ENCODE results near the gene SLC35G2. TPM values are rescaled to one million over a fixed set of nuclear protein-coding genes. Genes with fewer than 3 reads are reported as not detected.

The SLC35G2 gene
- 2.1 TPM for total RNA-seq

- no peaks in the 10 kb centered on the region for H3K36me3 ChIP-seq (ENCODE audit: control insufficient read depth in 3 of 3, insufficient read depth in 3 of 3, low read length in 3 of 3)
Measured at GRCh38 chr3:136818769-136819391, at the start of gene SLC35G2. Gene SLC35G2 (plus strand): TSS chr3:136819126. CDS start chr3:136854461, 35,335 bp downstream.

GRCh38 chr3:136772709-136773108 is 46.2 kb upstream of the SLC35G2 start:
- H3K9me3 ChIP-seq (ENCODE audit: control insufficient read depth in 3 of 3, low read length in 3 of 3): no peaks in the 10 kb centered on the region
- no peak overlapping the region for H3K27ac ChIP-seq (ENCODE audit: low read depth, low read length)
- H3K4me1 ChIP-seq (ENCODE audit: control insufficient read depth in 3 of 3, insufficient read depth in 3 of 3, low read length in 3 of 3): no peaks in the 10 kb centered on the region
- H3K36me3 ChIP-seq (ENCODE audit: control insufficient read depth in 3 of 3, insufficient read depth in 3 of 3, low read length in 3 of 3): no peaks in the 10 kb centered on the region
- no peak overlapping the region for H3K4me3 ChIP-seq (ENCODE audit: low read length in 3 of 3)
- H3K27me3 ChIP-seq (ENCODE audit: control insufficient read depth in 3 of 3, insufficient read depth in 3 of 3, low read length in 3 of 3): no peaks in the 10 kb centered on the region
- H3K9ac ChIP-seq (ENCODE audit: low read depth in 1 of 3, low read length in 3 of 3): no peak overlapping the region

More at GRCh38 chr3:136818769-136819391, at the start of gene SLC35G2:
- H3K27ac ChIP-seq (ENCODE audit: low read depth, low read length): peak within 1 kb of the TSS; percentile 41
- H3K4me3 ChIP-seq (ENCODE audit: low read length in 3 of 3): peak within 1 kb of the TSS; percentile 73 to 89 (median 75)
- peak within 1 kb of the TSS; percentile 63 to 80 (median 71) for H3K9ac ChIP-seq (ENCODE audit: low read depth in 1 of 3, low read length in 3 of 3)
- peaks cover 7 to 18% (median 14%) of the 10 kb centered on the region in 3 donors for H3K4me1 ChIP-seq (ENCODE audit: control insufficient read depth in 3 of 3, insufficient read depth in 3 of 3, low read length in 3 of 3)
- peaks cover 0 to 26% (median 17%) of the 10 kb centered on the region in 3 donors for H3K27me3 ChIP-seq (ENCODE audit: control insufficient read depth in 3 of 3, insufficient read depth in 3 of 3, low read length in 3 of 3)
- H3K9me3 ChIP-seq (ENCODE audit: control insufficient read depth in 3 of 3, low read length in 3 of 3): no peaks in the 10 kb centered on the region

GRCh38 chr3:136778865-136779264 is 40.1 kb upstream of the SLC35G2 start:
- Histone ChIP-seq H3K4me1 (ENCODE audit: control insufficient read depth in 3 of 3, insufficient read depth in 3 of 3, low read length in 3 of 3) (peaks cover 0 to 4% (median 2%) of the 10 kb centered on the region in 3 donors), H3K4me3 (ENCODE audit: low read length in 3 of 3) (no peak overlapping the region), H3K27ac (ENCODE audit: low read depth, low read length) (no peak overlapping the region), H3K36me3 (ENCODE audit: control insufficient read depth in 3 of 3, insufficient read depth in 3 of 3, low read length in 3 of 3) (no peaks in the 10 kb centered on the region), H3K27me3 (ENCODE audit: control insufficient read depth in 3 of 3, insufficient read depth in 3 of 3, low read length in 3 of 3) (no peaks in the 10 kb centered on the region), H3K9me3 (ENCODE audit: control insufficient read depth in 3 of 3, low read length in 3 of 3) (no peaks in the 10 kb centered on the region), H3K9ac (ENCODE audit: low read depth in 1 of 3, low read length in 3 of 3) (no peak overlapping the region)

- H3K36me3 ChIP-seq (ENCODE audit: control insufficient read depth in 3 of 3, insufficient read depth in 3 of 3, low read length in 3 of 3): no peaks in the 10 kb centered on the region
- no peak overlapping the region for H3K4me3 ChIP-seq (ENCODE audit: low read length in 3 of 3)
- no peaks in the 10 kb centered on the region for H3K9me3 ChIP-seq (ENCODE audit: control insufficient read depth in 3 of 3, low read length in 3 of 3)
- H3K27ac ChIP-seq (ENCODE audit: low read depth, low read length): no peak overlapping the region
- no peaks in the 10 kb centered on the region for H3K27me3 ChIP-seq (ENCODE audit: control insufficient read depth in 3 of 3, insufficient read depth in 3 of 3, low read length in 3 of 3)
- H3K9ac ChIP-seq (ENCODE audit: low read depth in 1 of 3, low read length in 3 of 3): no peak overlapping the region
- peaks cover 0 to 5% (median 2%) of the 10 kb centered on the region in 3 donors for H3K4me1 ChIP-seq (ENCODE audit: control insufficient read depth in 3 of 3, insufficient read depth in 3 of 3, low read length in 3 of 3)
Measured at GRCh38 chr3:136780741-136781140, 38.2 kb upstream of the SLC35G2 start.

- no peaks in the 10 kb centered on the region for H3K9me3 ChIP-seq (ENCODE audit: control insufficient read depth in 3 of 3, low read length in 3 of 3)
- H3K27me3 ChIP-seq (ENCODE audit: control insufficient read depth in 3 of 3, insufficient read depth in 3 of 3, low read length in 3 of 3): no peaks in the 10 kb centered on the region
- H3K36me3 ChIP-seq (ENCODE audit: control insufficient read depth in 3 of 3, insufficient read depth in 3 of 3, low read length in 3 of 3): no peaks in the 10 kb centered on the region
- no peak overlapping the region for H3K4me3 ChIP-seq (ENCODE audit: low read length in 3 of 3)
- no peak overlapping the region for H3K9ac ChIP-seq (ENCODE audit: low read depth in 1 of 3, low read length in 3 of 3)
- peaks cover 11 to 19% (median 18%) of the 10 kb centered on the region in 3 donors for H3K4me1 ChIP-seq (ENCODE audit: control insufficient read depth in 3 of 3, insufficient read depth in 3 of 3, low read length in 3 of 3)
- H3K27ac ChIP-seq (ENCODE audit: low read depth, low read length): no peak overlapping the region
Measured at GRCh38 chr3:136783708-136784191, 35.2 kb upstream of the SLC35G2 start.

- H3K27ac ChIP-seq (ENCODE audit: low read depth, low read length): peak overlapping the region; percentile 21
- H3K4me3 ChIP-seq (ENCODE audit: low read length in 3 of 3): peak overlapping the region in 1 of 3 donors; percentile 43
- H3K4me1 ChIP-seq (ENCODE audit: control insufficient read depth in 3 of 3, insufficient read depth in 3 of 3, low read length in 3 of 3): peaks cover 11 to 19% (median 18%) of the 10 kb centered on the region in 3 donors
- H3K9me3 ChIP-seq (ENCODE audit: control insufficient read depth in 3 of 3, low read length in 3 of 3): no peaks in the 10 kb centered on the region
- H3K9ac ChIP-seq (ENCODE audit: low read depth in 1 of 3, low read length in 3 of 3): peak overlapping the region in 1 of 3 donors; percentile 45
- H3K27me3 ChIP-seq (ENCODE audit: control insufficient read depth in 3 of 3, insufficient read depth in 3 of 3, low read length in 3 of 3): no peaks in the 10 kb centered on the region
- no peaks in the 10 kb centered on the region for H3K36me3 ChIP-seq (ENCODE audit: control insufficient read depth in 3 of 3, insufficient read depth in 3 of 3, low read length in 3 of 3)
Measured at GRCh38 chr3:136787349-136787748, 31.6 kb upstream of the SLC35G2 start.

- no peak overlapping the region for H3K4me3 ChIP-seq (ENCODE audit: low read length in 3 of 3)
- H3K4me1 ChIP-seq (ENCODE audit: control insufficient read depth in 3 of 3, insufficient read depth in 3 of 3, low read length in 3 of 3): peaks cover 11 to 19% (median 18%) of the 10 kb centered on the region in 3 donors
- H3K27me3 ChIP-seq (ENCODE audit: control insufficient read depth in 3 of 3, insufficient read depth in 3 of 3, low read length in 3 of 3): no peaks in the 10 kb centered on the region
- H3K27ac ChIP-seq (ENCODE audit: low read depth, low read length): no peak overlapping the region
- H3K36me3 ChIP-seq (ENCODE audit: control insufficient read depth in 3 of 3, insufficient read depth in 3 of 3, low read length in 3 of 3): no peaks in the 10 kb centered on the region
- H3K9ac ChIP-seq (ENCODE audit: low read depth in 1 of 3, low read length in 3 of 3): no peak overlapping the region
- no peaks in the 10 kb centered on the region for H3K9me3 ChIP-seq (ENCODE audit: control insufficient read depth in 3 of 3, low read length in 3 of 3)
Measured at GRCh38 chr3:136788154-136788553, 30.8 kb upstream of the SLC35G2 start.

- H3K36me3 ChIP-seq (ENCODE audit: control insufficient read depth in 3 of 3, insufficient read depth in 3 of 3, low read length in 3 of 3): no peaks in the 10 kb centered on the region
- no peaks in the 10 kb centered on the region for H3K27me3 ChIP-seq (ENCODE audit: control insufficient read depth in 3 of 3, insufficient read depth in 3 of 3, low read length in 3 of 3)
- H3K9ac ChIP-seq (ENCODE audit: low read depth in 1 of 3, low read length in 3 of 3): no peak overlapping the region
- H3K4me3 ChIP-seq (ENCODE audit: low read length in 3 of 3): no peak overlapping the region
- H3K27ac ChIP-seq (ENCODE audit: low read depth, low read length): no peak overlapping the region
- peaks cover 11 to 15% (median 13%) of the 10 kb centered on the region in 3 donors for H3K4me1 ChIP-seq (ENCODE audit: control insufficient read depth in 3 of 3, insufficient read depth in 3 of 3, low read length in 3 of 3)
- H3K9me3 ChIP-seq (ENCODE audit: control insufficient read depth in 3 of 3, low read length in 3 of 3): no peaks in the 10 kb centered on the region
Measured at GRCh38 chr3:136789976-136790375, 28.9 kb upstream of the SLC35G2 start.

GRCh38 chr3:136790786-136791185 is 28.1 kb upstream of the SLC35G2 start:
- Histone ChIP-seq H3K4me1 (ENCODE audit: control insufficient read depth in 3 of 3, insufficient read depth in 3 of 3, low read length in 3 of 3) (peaks cover 11 to 15% (median 13%) of the 10 kb centered on the region in 3 donors), H3K4me3 (ENCODE audit: low read length in 3 of 3) (no peak overlapping the region), H3K27ac (ENCODE audit: low read depth, low read length) (no peak overlapping the region), H3K9ac (ENCODE audit: low read depth in 1 of 3, low read length in 3 of 3) (no peak overlapping the region), H3K9me3 (ENCODE audit: control insufficient read depth in 3 of 3, low read length in 3 of 3) (no peaks in the 10 kb centered on the region), H3K36me3 (ENCODE audit: control insufficient read depth in 3 of 3, insufficient read depth in 3 of 3, low read length in 3 of 3) (no peaks in the 10 kb centered on the region), H3K27me3 (ENCODE audit: control insufficient read depth in 3 of 3, insufficient read depth in 3 of 3, low read length in 3 of 3) (no peaks in the 10 kb centered on the region)

GRCh38 chr3:136792556-136793330 is 26.2 kb upstream of the SLC35G2 start:
- H3K9ac ChIP-seq (ENCODE audit: low read depth in 1 of 3, low read length in 3 of 3): no peak overlapping the region
- H3K36me3 ChIP-seq (ENCODE audit: control insufficient read depth in 3 of 3, insufficient read depth in 3 of 3, low read length in 3 of 3): no peaks in the 10 kb centered on the region
- no peak overlapping the region for H3K4me3 ChIP-seq (ENCODE audit: low read length in 3 of 3)
- no peaks in the 10 kb centered on the region for H3K27me3 ChIP-seq (ENCODE audit: control insufficient read depth in 3 of 3, insufficient read depth in 3 of 3, low read length in 3 of 3)
- no peaks in the 10 kb centered on the region for H3K9me3 ChIP-seq (ENCODE audit: control insufficient read depth in 3 of 3, low read length in 3 of 3)
- H3K4me1 ChIP-seq (ENCODE audit: control insufficient read depth in 3 of 3, insufficient read depth in 3 of 3, low read length in 3 of 3): peaks cover 0 to 3% (median 0%) of the 10 kb centered on the region in 3 donors
- no peak overlapping the region for H3K27ac ChIP-seq (ENCODE audit: low read depth, low read length)
